ENCODE results near the gene SLC43A2.
"Not testable (repeated sequence)": the region's sequence is repeated elsewhere in the genome, so short reads cannot be mapped to it uniquely, and the experiment has no call there.

SLC43A2 gene

GRCh38 chr17:1590029-1590746 is 38.4 kb downstream of the SLC43A2 start:
- peak; percentile 93 for DNase-seq (ENCODE audit: low read depth)

- DNase-seq (ENCODE audit: low read depth): peak; percentile 20
Measured at GRCh38 chr17:1588821-1589585, 39.6 kb downstream of the SLC43A2 start.

- no peak for DNase-seq (ENCODE audit: low read depth)
Measured at GRCh38 chr17:1584167-1584566, 44.5 kb downstream of the SLC43A2 start.

- DNase-seq (ENCODE audit: low read depth): no peak
Measured at GRCh38 chr17:1583556-1583955, 45.1 kb downstream of the SLC43A2 start.

GRCh38 chr17:1582374-1582773 is 46.3 kb downstream of the SLC43A2 start:
- no peak for DNase-seq (ENCODE audit: low read depth)

- no peak for DNase-seq (ENCODE audit: low read depth)
Measured at GRCh38 chr17:1580979-1581676, 47.5 kb downstream of the SLC43A2 start.

- DNase-seq (ENCODE audit: low read depth): no peak
Measured at GRCh38 chr17:1578029-1578428, 50.6 kb downstream of the SLC43A2 start.

- DNase-seq (ENCODE audit: low read depth): no peak
Measured at GRCh38 chr17:1577583-1578013, 51.0 kb downstream of the SLC43A2 start.

- DNase-seq (ENCODE audit: low read depth): peak; percentile 91
Measured at GRCh38 chr17:1577182-1577581, 51.5 kb downstream of the SLC43A2 start.

GRCh38 chr17:1576500-1576899 is 52.1 kb downstream of the SLC43A2 start:
- no peak for DNase-seq (ENCODE audit: low read depth)

GRCh38 chr17:1574697-1575471 is 53.8 kb downstream of the SLC43A2 start:
- DNase-seq (ENCODE audit: low read depth): no peak

- DNase-seq (ENCODE audit: low read depth): peak; percentile 59
Measured at GRCh38 chr17:1573932-1574696, 54.5 kb downstream of the SLC43A2 start.

- not testable (repeated sequence) for DNase-seq (ENCODE audit: low read depth)
Measured at GRCh38 chr17:1572646-1573045, 56.0 kb downstream of the SLC43A2 start.

GRCh38 chr17:1571341-1571704 is 57.3 kb downstream of the SLC43A2 start:
- DNase-seq (ENCODE audit: low read depth): no peak

- no peak for DNase-seq (ENCODE audit: low read depth)
Measured at GRCh38 chr17:1568950-1569810, 59.5 kb downstream of the SLC43A2 start.

GRCh38 chr17:1566505-1567199 is 62.0 kb downstream of the SLC43A2 start:
- no peak for DNase-seq (ENCODE audit: low read depth)

- no peak for DNase-seq (ENCODE audit: low read depth)
Measured at GRCh38 chr17:1565877-1566276, 62.8 kb downstream of the SLC43A2 start.

- DNase-seq (ENCODE audit: low read depth): no peak
Measured at GRCh38 chr17:1563786-1564613, 64.6 kb downstream of the SLC43A2 start.

- not testable (repeated sequence) for DNase-seq (ENCODE audit: low read depth)
Measured at GRCh38 chr17:1563471-1563785, 65.2 kb downstream of the SLC43A2 start.
